CD8-positive, alpha-beta memory T cell (primary cell): ENCODE data around the gene RABGEF1. TPM values are rescaled to one million over a fixed set of nuclear protein-coding genes. Genes with fewer than 3 reads are reported as not detected.
"Not testable (repeated sequence)": the region's sequence is repeated elsewhere in the genome, so short reads cannot be mapped to it uniquely, and the experiment has no call there.

Source experiments
- CTCF ChIA-PET: fragments of 350-600 bp; sonication (Branson Sonifier 250); formaldehyde crosslinking; loops from one replicate; lab custom pipeline; 2021; ENCODE audit warnings: antibody characterized with exemption; lab: Charles Lee
- POLR2A ChIA-PET: fragments of 350-600 bp; sonication (Branson Sonifier 250); formaldehyde crosslinking; loops from one replicate; lab custom pipeline; 2021; ENCODE audit warnings: antibody characterized with exemption; lab: Charles Lee
- DNase-seq, 5 donors: peaks; one replicate each; pipeline versions ENCODE4 v3.0.0 to v3.0.0-alpha.2; 2020 to 2022; ENCODE audit warnings: mixed read lengths in 1 of 5
- H3K27ac ChIP-seq: one replicate; pipeline ENCODE4 v1.7.0; 2013; ENCODE audit warnings: low read depth, mild to moderate bottlenecking, low read length, moderate library complexity
- H3K27me3 ChIP-seq: 2 replicates; pipeline ENCODE4 v1.7.0; 2013; ENCODE audit warnings: low read length, mild to moderate bottlenecking; ENCODE audit not compliant: insufficient read depth, poor library complexity, severe bottlenecking
- H3K36me3 ChIP-seq: 2 replicates; pipeline ENCODE4 v1.7.0; 2013; ENCODE audit warnings: mild to moderate bottlenecking, low read length, moderate library complexity; ENCODE audit not compliant: insufficient read depth
- H3K4me1 ChIP-seq: 2 replicates; pipeline ENCODE4 v1.7.0; 2013; ENCODE audit warnings: mild to moderate bottlenecking, low read length, moderate library complexity; ENCODE audit not compliant: insufficient read depth
- H3K4me3 ChIP-seq: 2 replicates; pipeline ENCODE4 v1.7.0; 2013; ENCODE audit warnings: mild to moderate bottlenecking, low read length
- H3K9me3 ChIP-seq: 2 replicates; pipeline ENCODE4 v1.7.0; 2013; ENCODE audit warnings: mild to moderate bottlenecking, low read length
- H3K27ac Mint-ChIP-seq, 8 donors: one replicate each; pipeline ENCODE4 v1.8.0; 2020 to 2021; ENCODE audit warnings: mixed read lengths in 8 of 8, mild to moderate bottlenecking in 6 of 8, inconsistent platforms in 3 of 8, moderate library complexity in 3 of 8
- H3K27me3 Mint-ChIP-seq, 2 donors: one replicate each; pipeline ENCODE4 v1.8.0; 2020 to 2021; ENCODE audit warnings: mixed read lengths in 2 of 2, mild to moderate bottlenecking in 1 of 2, moderate library complexity in 1 of 2
- H3K36me3 Mint-ChIP-seq, 3 donors: one replicate each; pipeline ENCODE4 v1.8.0; 2020 to 2021; ENCODE audit warnings: mixed read lengths in 3 of 3, inconsistent platforms in 1 of 3, mild to moderate bottlenecking in 1 of 3
- H3K4me1 Mint-ChIP-seq, 3 donors: one replicate each; pipeline ENCODE4 v1.8.0; 2020 to 2021; ENCODE audit warnings: mixed read lengths in 3 of 3, inconsistent platforms in 1 of 3, mild to moderate bottlenecking in 1 of 3
- H3K4me3 Mint-ChIP-seq, 7 donors: one replicate each; pipeline ENCODE4 v1.8.0; 2020 to 2021; ENCODE audit warnings: mixed read lengths in 7 of 7, mild to moderate bottlenecking in 6 of 7, moderate library complexity in 4 of 7, inconsistent platforms in 2 of 7
- H3K9me3 Mint-ChIP-seq, 5 donors: one replicate each; pipeline ENCODE4 v1.8.0; 2020 to 2022; ENCODE audit warnings: mixed read lengths in 5 of 5, mild to moderate bottlenecking in 3 of 5, moderate library complexity in 2 of 5, inconsistent platforms in 1 of 5
- polyA plus RNA-seq: library from polyadenylated mRNA; unstranded; fragments of 300-500 nt; fragmentation: Illumina TruSeq; gene quantifications from one replicate; pipeline ENCODE4 v1.2.3, GENCODE V29; 2021
- total RNA-seq, 2 experiments: library from RNA; stranded (reverse); gene quantifications; one replicate each; pipeline ENCODE4 v1.2.3, GENCODE V29; 2021

The RABGEF1 gene
- total and polyA plus RNA-seq, 3 experiments from 2014 or later: 24.4 to 26.3 (median 25.7) TPM

DNA sequence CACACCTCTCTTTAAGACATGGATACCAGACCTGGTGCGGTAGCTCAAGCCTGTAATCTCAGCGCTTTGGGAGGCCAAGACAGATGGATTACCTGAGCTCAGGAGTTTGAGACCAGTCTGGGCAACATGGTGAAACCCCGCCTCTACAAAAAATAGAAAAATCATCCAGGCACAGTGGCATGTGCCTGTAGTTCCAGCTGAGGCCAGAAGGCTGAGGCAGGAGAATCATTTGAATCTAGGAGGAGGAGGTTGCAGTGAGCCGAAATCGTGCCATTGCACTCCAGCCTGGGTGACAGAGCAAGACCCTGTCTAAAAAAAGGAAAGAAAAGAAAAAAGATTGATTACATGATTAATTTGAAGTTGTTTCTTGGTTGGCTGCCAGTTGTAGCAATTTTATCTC, 35.9 kb downstream of the RABGEF1 start:
- H3K27me3 ChIP-seq, POLR2A ChIA-PET, H3K4me3 Mint-ChIP-seq, H3K9me3 ChIP-seq, DNase-seq, H3K4me3 ChIP-seq, H3K4me1 Mint-ChIP-seq, H3K27ac ChIP-seq, CTCF ChIA-PET, H3K4me1 ChIP-seq, H3K27me3 Mint-ChIP-seq, H3K9me3 Mint-ChIP-seq: not testable (repeated sequence)
- Mint-ChIP-seq H3K36me3 (peaks cover 4 to 80% (median 32%) of the 10 kb centered on the region in 3 donors), H3K27ac (peak overlapping the region in 2 of 8 donors; percentile 23 to 78)
- peaks cover 20% of the 10 kb centered on the region for H3K36me3 ChIP-seq

DNA sequence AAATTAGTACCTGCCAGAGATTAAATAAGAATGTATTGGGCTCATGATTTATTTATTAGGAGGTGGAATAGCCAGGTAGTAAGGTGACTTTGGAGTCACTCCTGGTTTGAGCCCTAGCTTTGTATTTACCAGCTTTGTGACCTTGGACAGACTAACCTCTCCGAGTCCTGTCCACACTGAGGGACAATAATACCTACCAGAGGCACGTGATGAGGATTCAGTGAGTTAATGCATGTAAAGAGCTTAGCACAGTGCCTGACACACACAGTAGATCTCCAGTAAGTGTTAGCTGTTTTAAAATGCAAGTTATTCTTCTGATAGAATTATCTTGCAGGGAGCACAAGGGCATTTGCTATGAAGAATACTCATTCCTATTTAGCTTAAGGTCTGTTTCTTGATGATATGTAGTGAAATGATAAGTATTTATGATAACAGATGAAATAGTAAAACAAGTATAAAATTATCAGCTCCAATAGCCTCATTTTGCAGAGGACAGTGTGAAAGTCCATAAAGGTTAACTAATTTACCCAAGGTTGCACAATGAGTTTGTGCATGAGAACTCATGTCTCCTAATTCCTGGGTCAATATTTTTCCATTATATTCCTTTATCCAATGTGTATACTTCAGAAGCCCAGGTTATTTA, 36.4 kb downstream of the RABGEF1 start:
- H3K4me1 ChIP-seq: no peaks in the 10 kb centered on the region
- H3K27ac ChIP-seq: no peak overlapping the region
- H3K36me3 Mint-ChIP-seq: peaks cover 7 to 81% (median 29%) of the 10 kb centered on the region in 3 donors
- H3K9me3 ChIP-seq: no peaks in the 10 kb centered on the region
- no peaks in the 10 kb centered on the region for H3K27me3 Mint-ChIP-seq
- peaks cover 8% of the 10 kb centered on the region in 3 donors for H3K4me1 Mint-ChIP-seq
- no peak overlapping the region for H3K4me3 ChIP-seq
- ChIA-PET CTCF (no interaction called here), POLR2A (no interaction called here)
- H3K4me3 Mint-ChIP-seq: no peak overlapping the region
- peaks cover 24% of the 10 kb centered on the region for H3K36me3 ChIP-seq
- H3K9me3 Mint-ChIP-seq: no peaks in the 10 kb centered on the region
- H3K27me3 ChIP-seq: no peaks in the 10 kb centered on the region
- DNase-seq: no peak
- peak overlapping the region in 1 of 8 donors; percentile 78 for H3K27ac Mint-ChIP-seq

DNA sequence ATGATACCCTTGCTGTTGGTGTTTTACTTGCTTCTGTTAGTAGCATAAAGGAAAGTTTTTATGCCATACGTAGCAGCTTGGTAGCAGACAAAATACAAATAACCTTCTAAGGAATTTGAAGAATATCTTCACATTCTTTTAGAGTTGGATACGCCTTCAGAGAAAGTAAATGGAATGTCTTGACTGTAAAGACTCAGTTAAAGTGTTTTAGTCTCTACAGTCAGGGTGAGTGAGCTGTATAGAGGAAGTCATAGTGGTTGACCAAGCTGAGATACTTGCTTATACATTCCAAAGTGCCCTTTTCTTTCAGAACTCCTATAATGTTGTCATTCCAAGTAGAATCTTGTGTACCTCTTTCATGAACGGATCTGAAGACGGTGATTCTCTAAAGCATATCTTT, 37.7 kb downstream of the RABGEF1 start:
- no peaks in the 10 kb centered on the region for H3K27me3 ChIP-seq
- no peak for DNase-seq
- no peaks in the 10 kb centered on the region for H3K9me3 Mint-ChIP-seq
- H3K27ac ChIP-seq: no peak overlapping the region
- H3K4me1 Mint-ChIP-seq: peaks cover 5 to 8% (median 5%) of the 10 kb centered on the region in 3 donors
- H3K4me1 ChIP-seq: no peaks in the 10 kb centered on the region
- peaks cover 7 to 84% (median 23%) of the 10 kb centered on the region in 3 donors for H3K36me3 Mint-ChIP-seq
- peak overlapping the region in 1 of 8 donors; percentile 31 for H3K27ac Mint-ChIP-seq
- H3K27me3 Mint-ChIP-seq: no peaks in the 10 kb centered on the region
- H3K9me3 ChIP-seq: no peaks in the 10 kb centered on the region
- CTCF ChIA-PET: no interaction called here
- H3K36me3 ChIP-seq: peaks cover 24% of the 10 kb centered on the region
- H3K4me3 Mint-ChIP-seq: no peak overlapping the region
- no peak overlapping the region for H3K4me3 ChIP-seq
- POLR2A ChIA-PET: no interaction called here

DNA sequence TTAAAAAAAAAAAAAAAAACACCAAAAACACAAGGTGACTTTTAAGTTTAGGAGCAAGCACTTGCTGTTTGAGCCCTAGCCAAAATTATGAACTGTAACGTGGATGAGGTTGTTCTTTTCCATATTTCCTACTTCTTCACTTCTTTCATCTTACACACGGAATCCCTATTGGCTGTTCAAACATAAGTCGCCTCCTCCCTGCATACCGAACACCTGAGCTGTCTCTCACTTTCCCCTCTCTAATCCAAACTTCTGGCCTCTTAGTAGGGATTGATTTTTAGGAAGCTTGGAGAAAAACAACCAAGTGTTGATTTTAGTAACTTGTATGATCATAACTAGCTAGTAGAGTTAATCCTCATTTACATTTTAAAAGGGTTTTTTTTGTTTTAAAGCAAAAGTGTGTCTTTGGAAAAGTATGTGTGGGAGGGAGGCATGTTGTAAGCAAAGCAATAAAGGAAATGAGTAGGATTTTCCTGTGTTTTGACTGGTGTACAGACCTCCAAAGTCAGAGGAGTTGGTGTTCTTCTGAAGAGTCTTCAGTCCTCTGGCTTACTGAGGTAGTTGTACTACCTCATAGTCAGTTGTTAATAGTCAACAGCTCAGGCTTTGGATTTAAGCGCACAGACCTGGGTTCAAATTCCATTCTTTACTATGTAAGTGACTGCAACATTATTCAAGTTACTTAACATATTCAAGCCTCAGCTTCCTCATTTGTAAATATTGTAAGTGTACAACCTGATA, 39.3 kb downstream of the RABGEF1 start:
- H3K36me3 Mint-ChIP-seq: peaks cover 7 to 84% (median 19%) of the 10 kb centered on the region in 3 donors
- no peaks in the 10 kb centered on the region for H3K9me3 Mint-ChIP-seq
- POLR2A ChIA-PET: no interaction called here
- H3K9me3 ChIP-seq: no peaks in the 10 kb centered on the region
- no peak overlapping the region for H3K4me3 ChIP-seq
- no peak overlapping the region for H3K4me3 Mint-ChIP-seq
- CTCF ChIA-PET: no interaction called here
- H3K27ac Mint-ChIP-seq: peak overlapping the region in 3 of 8 donors; percentile 19 to 42 (median 30)
- no peak for DNase-seq
- H3K36me3 ChIP-seq: peaks cover 24% of the 10 kb centered on the region
- no peaks in the 10 kb centered on the region for H3K27me3 Mint-ChIP-seq
- no peaks in the 10 kb centered on the region for H3K4me1 ChIP-seq
- no peak overlapping the region for H3K27ac ChIP-seq
- H3K4me1 Mint-ChIP-seq: peaks cover 5 to 8% (median 5%) of the 10 kb centered on the region in 3 donors
- no peaks in the 10 kb centered on the region for H3K27me3 ChIP-seq

DNA sequence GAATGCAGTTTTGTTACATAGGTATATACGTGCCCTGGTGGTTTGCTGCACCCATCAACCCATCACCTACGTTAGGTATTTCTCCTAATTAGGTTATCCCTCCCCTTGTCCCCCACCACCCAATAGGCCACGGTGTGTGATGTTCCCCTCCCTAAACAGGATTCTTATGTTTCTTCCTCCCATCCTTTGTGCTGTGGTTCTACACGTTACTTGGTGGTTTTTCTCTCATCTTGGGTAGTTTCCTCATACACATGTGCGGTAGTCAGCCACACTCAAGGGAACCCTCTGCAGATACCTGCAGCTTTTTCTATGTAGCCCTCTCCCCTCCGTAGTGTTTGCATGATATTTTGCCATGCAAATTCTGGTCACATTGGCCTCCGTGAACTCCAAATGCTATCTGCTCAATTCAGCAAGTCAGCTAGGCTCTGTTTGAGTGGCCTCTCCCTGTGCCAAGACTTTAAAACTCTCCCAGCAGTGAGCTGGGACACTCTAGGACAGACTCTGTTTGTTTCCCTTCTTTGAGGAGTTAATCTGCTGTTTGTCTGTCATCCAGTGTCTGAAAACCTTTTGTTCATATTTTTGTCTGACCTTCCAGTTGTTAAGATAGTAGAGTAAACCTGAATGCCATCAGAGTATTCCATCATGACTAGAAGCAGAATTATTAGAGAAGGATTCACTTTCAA, 41.0 kb downstream of the RABGEF1 start:
- no peak for DNase-seq
- Mint-ChIP-seq H3K36me3 (peaks cover 7 to 83% (median 9%) of the 10 kb centered on the region in 3 donors), H3K9me3 (no peaks in the 10 kb centered on the region), H3K27me3 (no peaks in the 10 kb centered on the region), H3K4me3 (no peak overlapping the region), H3K4me1 (peaks cover 5 to 8% (median 5%) of the 10 kb centered on the region in 3 donors), H3K27ac (peak overlapping the region in 2 of 8 donors; percentile 31 to 44)
- no peaks in the 10 kb centered on the region for H3K4me1 ChIP-seq
- CTCF ChIA-PET: no interaction called here
- no peak overlapping the region for H3K4me3 ChIP-seq
- POLR2A ChIA-PET: no interaction called here
- no peaks in the 10 kb centered on the region for H3K9me3 ChIP-seq
- H3K36me3 ChIP-seq: peaks cover 13% of the 10 kb centered on the region
- H3K27ac ChIP-seq: no peak overlapping the region
- no peaks in the 10 kb centered on the region for H3K27me3 ChIP-seq

DNA sequence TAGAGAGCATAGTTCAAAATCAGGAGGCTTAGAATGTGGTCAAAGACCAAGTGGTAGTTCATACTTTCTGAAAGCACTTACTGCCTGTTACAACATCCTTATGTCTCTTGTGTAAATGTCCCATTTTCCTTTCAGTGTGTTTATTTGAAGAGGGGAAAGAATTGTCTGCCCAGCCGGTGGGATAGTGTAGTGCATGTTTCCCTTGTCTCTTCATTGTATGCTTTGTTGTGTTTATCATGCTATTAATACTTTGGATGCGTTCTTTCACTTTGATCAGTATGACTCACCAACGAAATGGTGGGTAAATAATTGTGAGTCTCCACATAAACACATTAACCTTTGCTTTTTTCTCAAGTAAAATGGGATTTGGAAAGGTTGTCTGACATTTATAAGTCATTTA, 42.3 kb downstream of the RABGEF1 start:
- Mint-ChIP-seq H3K27ac (peak overlapping the region in 2 of 8 donors; percentile 37 to 40), H3K36me3 (peaks cover 7 to 82% (median 8%) of the 10 kb centered on the region in 3 donors)
- POLR2A ChIA-PET, H3K4me3 ChIP-seq, DNase-seq, CTCF ChIA-PET, H3K9me3 ChIP-seq, H3K9me3 Mint-ChIP-seq, H3K4me3 Mint-ChIP-seq, H3K4me1 ChIP-seq, H3K4me1 Mint-ChIP-seq, H3K27me3 Mint-ChIP-seq, H3K27ac ChIP-seq, H3K36me3 ChIP-seq, H3K27me3 ChIP-seq: not testable (repeated sequence)

DNA sequence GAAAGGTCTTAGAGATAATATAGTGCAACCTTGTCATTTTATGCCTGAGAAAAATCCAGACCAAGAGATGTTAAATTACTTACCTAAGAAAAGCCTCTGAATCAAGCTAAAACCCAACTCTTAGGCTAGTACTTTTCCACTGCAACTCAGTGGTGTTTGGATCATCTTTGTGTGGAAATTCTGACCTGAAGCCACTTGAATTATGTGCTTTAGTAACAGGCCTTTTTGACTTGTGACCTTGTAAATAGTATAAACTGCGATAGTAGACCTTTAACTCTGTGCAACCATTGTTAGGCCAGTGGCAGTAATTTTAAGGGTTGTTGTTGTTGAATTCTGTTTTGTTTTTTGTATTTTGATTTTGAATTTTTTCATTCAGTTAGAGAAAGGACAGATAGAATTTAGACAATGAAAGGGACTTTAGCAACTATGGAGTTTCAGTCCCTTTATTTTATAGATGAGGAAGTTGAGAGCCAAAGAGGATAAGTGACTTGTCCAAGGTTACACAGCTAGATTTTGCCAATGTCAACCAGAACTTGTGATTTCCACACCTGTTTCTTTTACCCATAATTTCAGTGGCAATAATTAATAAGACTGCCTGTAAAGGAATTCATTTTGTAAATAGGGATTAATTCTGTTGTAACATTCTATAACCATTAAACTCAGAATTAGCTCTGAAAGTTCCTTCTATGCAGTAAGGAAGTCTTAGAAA, 43.5 kb downstream of the RABGEF1 start:
- H3K27me3 ChIP-seq, H3K4me3 Mint-ChIP-seq, CTCF ChIA-PET, POLR2A ChIA-PET, H3K4me1 ChIP-seq, H3K27me3 Mint-ChIP-seq, H3K9me3 Mint-ChIP-seq, H3K4me3 ChIP-seq, H3K36me3 ChIP-seq, H3K4me1 Mint-ChIP-seq, DNase-seq, H3K9me3 ChIP-seq, H3K27ac ChIP-seq: not testable (repeated sequence)
- H3K27ac Mint-ChIP-seq: peak overlapping the region in 1 of 8 donors; percentile 43
- H3K36me3 Mint-ChIP-seq: peaks cover 3 to 78% (median 4%) of the 10 kb centered on the region in 3 donors
